Neural progenitor cell (in vitro differentiated cells): ENCODE data around the gene IL17B. TPM values are rescaled to one million over a fixed set of nuclear protein-coding genes. Genes with fewer than 3 reads are reported as not detected.

Experiments
- DNase-seq: peaks from one replicate; pipeline ENCODE4 v3.0.0-alpha.2; 2016; ENCODE audit warnings: low spot score
- H2AFZ ChIP-seq: fragments of 200-600 bp; sonication (generic); replicated peaks from 2 replicates; pipeline ENCODE4 v1.6.1; 2016; ENCODE audit warnings: antibody characterized with exemption
- H3F3A ChIP-seq: fragments of 200-600 bp; sonication (generic); 2 replicates; pipeline ENCODE4 v1.6.1; 2016; ENCODE audit warnings: antibody characterized with exemption, low read depth
- H3K27ac ChIP-seq: fragments of 200-600 bp; sonication (generic); 2 replicates; pipeline ENCODE4 v1.5.1; 2016; ENCODE audit warnings: mild to moderate bottlenecking
- H3K27me3 ChIP-seq: fragments of 200-600 bp; sonication (generic); 2 replicates; pipeline ENCODE4 v1.6.1; 2016; ENCODE audit warnings: mild to moderate bottlenecking, moderate library complexity
- H3K36me3 ChIP-seq: fragments of 200-600 bp; sonication (generic); 2 replicates; pipeline ENCODE4 v1.5.1; 2016
- H3K4me1 ChIP-seq: fragments of 200-600 bp; sonication (generic); 2 replicates; pipeline ENCODE4 v1.6.1; 2016; ENCODE audit warnings: mixed run types
- H3K4me2 ChIP-seq: fragments of 200-600 bp; sonication (generic); 2 replicates; pipeline ENCODE4 v1.6.1; 2016
- H3K4me3 ChIP-seq: fragments of 200-600 bp; sonication (generic); 2 replicates; pipeline ENCODE4 v1.5.1; 2016
- H3K79me2 ChIP-seq: fragments of 200-600 bp; sonication (generic); 2 replicates; pipeline ENCODE4 v1.6.1; 2016; ENCODE audit warnings: low read depth
- H3K9ac ChIP-seq: fragments of 200-600 bp; sonication (generic); 2 replicates; pipeline ENCODE4 v1.6.1; 2016
- H3K9me3 ChIP-seq: fragments of 200-600 bp; sonication (generic); 2 replicates; pipeline ENCODE4 v1.5.1; 2016; ENCODE audit warnings: low read depth
- H4K20me1 ChIP-seq: fragments of 200-600 bp; sonication (generic); 2 replicates; pipeline ENCODE4 v1.6.1; 2016; ENCODE audit warnings: low read depth
- H3K27ac Mint-ChIP-seq: 3 replicates; pipeline ENCODE4 v1.8.0; 2021; ENCODE audit warnings: mixed read lengths
- H3K27me3 Mint-ChIP-seq: 2 replicates; pipeline ENCODE4 v1.8.0; 2022; ENCODE audit warnings: low read depth, mild to moderate bottlenecking, inconsistent platforms, moderate library complexity, mixed read lengths; ENCODE audit not compliant: insufficient read depth
- H3K36me3 Mint-ChIP-seq: 3 replicates; pipeline ENCODE4 v1.8.0; 2021; ENCODE audit warnings: mixed read lengths
- H3K4me1 Mint-ChIP-seq: 3 replicates; pipeline ENCODE4 v1.8.0; 2021; ENCODE audit warnings: mixed read lengths
- H3K4me3 Mint-ChIP-seq: 3 replicates; pipeline ENCODE4 v1.8.0; 2021; ENCODE audit warnings: mild to moderate bottlenecking, moderate library complexity, mixed read lengths
- H3K9me3 Mint-ChIP-seq: 3 replicates; pipeline ENCODE4 v1.8.0; 2020; ENCODE audit warnings: mixed read lengths
- EZH2 ChIP-seq: fragments of 200-600 bp; sonication (generic); IDR thresholded peaks from 2 replicates; pipeline ENCODE4 v1.6.1; 2017; ENCODE audit warnings: antibody characterized with exemption, mild to moderate bottlenecking, moderate library complexity
- EZH2phosphoT487 ChIP-seq: fragments of 200-600 bp; sonication (generic); IDR thresholded peaks from 2 replicates; pipeline ENCODE4 v1.6.1; 2017; ENCODE audit warnings: antibody characterized with exemption
- total RNA-seq: library from RNA; depleted of rRNA; stranded (reverse); fragments of >200 nt; gene quantifications from 2 replicates; pipeline ENCODE4 v1.2.3, GENCODE V29; 2015; ENCODE audit warnings: low replicate concordance
- TF ChIP-seq, protein P1 (sequence below): fragments of 200-600 bp; sonication (generic); IDR thresholded peaks from 2 replicates; pipeline ENCODE4 v1.5.1; 2017; ENCODE audit warnings: antibody characterized with exemption, mild to moderate bottlenecking

IL17B gene
- total RNA-seq, 1 donor from 2014 or later: not detected

DNA sequence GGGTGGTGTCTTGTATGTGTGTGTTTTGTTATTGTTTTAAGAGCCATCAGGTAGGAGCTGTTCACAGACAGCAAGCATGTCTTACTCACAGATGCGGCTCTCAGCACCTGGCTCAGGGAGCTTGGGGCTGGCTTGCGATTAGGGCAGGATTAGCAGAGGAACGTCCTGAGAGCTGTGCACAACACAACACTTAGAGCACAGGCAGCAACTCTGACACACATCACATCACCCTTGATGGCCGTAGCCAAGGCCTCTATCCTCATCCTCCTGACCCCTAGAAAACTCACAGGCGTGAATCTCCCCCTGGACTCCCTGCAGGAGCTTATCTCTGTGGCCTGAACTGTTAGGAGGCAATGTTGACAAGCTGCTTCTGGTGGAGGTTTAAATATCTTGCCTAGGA is 7.1 kb upstream of the IL17B start:
- Histone ChIP-seq H3K9ac (no peak overlapping the region), H2AFZ (no peak overlapping the region), H3K4me2 (no peak overlapping the region), H3F3A (no peaks in the 10 kb centered on the region), H3K4me1 (no peaks in the 10 kb centered on the region), H3K9me3 (no peaks in the 10 kb centered on the region), H3K36me3 (no peaks in the 10 kb centered on the region), H3K27ac (no peak overlapping the region), H4K20me1 (no peaks in the 10 kb centered on the region), H3K79me2 (no peaks in the 10 kb centered on the region), H3K4me3 (no peak overlapping the region), H3K27me3 (no peaks in the 10 kb centered on the region)
- H3K36me3 Mint-ChIP-seq: no peaks in the 10 kb centered on the region
- peak overlapping the region; percentile 3 for H3K27ac Mint-ChIP-seq
- H3K27me3 Mint-ChIP-seq: peaks cover 4% of the 10 kb centered on the region
- H3K9me3 Mint-ChIP-seq: peaks cover 2% of the 10 kb centered on the region
- no peak overlapping the region for H3K4me3 Mint-ChIP-seq
- peaks cover 22% of the 10 kb centered on the region for H3K4me1 Mint-ChIP-seq
- TF ChIP-seq, protein P1, sequence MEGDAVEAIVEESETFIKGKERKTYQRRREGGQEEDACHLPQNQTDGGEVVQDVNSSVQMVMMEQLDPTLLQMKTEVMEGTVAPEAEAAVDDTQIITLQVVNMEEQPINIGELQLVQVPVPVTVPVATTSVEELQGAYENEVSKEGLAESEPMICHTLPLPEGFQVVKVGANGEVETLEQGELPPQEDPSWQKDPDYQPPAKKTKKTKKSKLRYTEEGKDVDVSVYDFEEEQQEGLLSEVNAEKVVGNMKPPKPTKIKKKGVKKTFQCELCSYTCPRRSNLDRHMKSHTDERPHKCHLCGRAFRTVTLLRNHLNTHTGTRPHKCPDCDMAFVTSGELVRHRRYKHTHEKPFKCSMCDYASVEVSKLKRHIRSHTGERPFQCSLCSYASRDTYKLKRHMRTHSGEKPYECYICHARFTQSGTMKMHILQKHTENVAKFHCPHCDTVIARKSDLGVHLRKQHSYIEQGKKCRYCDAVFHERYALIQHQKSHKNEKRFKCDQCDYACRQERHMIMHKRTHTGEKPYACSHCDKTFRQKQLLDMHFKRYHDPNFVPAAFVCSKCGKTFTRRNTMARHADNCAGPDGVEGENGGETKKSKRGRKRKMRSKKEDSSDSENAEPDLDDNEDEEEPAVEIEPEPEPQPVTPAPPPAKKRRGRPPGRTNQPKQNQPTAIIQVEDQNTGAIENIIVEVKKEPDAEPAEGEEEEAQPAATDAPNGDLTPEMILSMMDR: no peak
- TF ChIP-seq EZH2phosphoT487 (no peak), EZH2 (no peak)
- no peak for DNase-seq

DNA sequence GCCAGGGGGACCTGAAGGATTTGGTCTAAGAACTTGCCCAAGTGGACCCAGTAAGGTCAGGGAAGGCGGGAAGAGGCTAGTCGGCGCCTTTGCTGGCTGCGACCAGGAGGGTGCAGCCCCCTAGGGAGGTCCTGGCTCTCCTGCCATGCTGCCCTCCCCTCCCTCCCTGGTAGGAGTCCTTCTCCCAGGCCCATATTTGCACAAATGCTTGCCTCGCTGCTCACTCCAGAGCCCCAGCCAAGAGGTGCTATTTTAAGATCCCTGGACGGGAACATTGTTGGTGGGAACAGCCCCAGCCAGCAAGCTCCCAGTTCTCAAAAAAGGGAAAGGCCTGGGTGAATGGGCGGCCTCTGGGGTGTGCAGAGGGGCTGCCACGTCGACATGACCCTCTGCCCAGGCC is 4.3 kb upstream of the IL17B start:
- peaks cover 7% of the 10 kb centered on the region for H3K27me3 Mint-ChIP-seq
- no peaks in the 10 kb centered on the region for H3K36me3 ChIP-seq
- no peak overlapping the region for H3K4me2 ChIP-seq
- no peak overlapping the region for H3K4me3 ChIP-seq
- no peaks in the 10 kb centered on the region for H3K27me3 ChIP-seq
- H3K4me3 Mint-ChIP-seq: no peak overlapping the region
- peaks cover under 1% of the 10 kb centered on the region for H3K9me3 Mint-ChIP-seq
- H3K4me1 Mint-ChIP-seq: peaks cover 34% of the 10 kb centered on the region
- TF ChIP-seq EZH2phosphoT487: no peak
- no peak for TF ChIP-seq EZH2
- TF ChIP-seq, protein P1: no peak
- H3K79me2 ChIP-seq: no peaks in the 10 kb centered on the region
- no peak overlapping the region for H3K27ac Mint-ChIP-seq
- H3K27ac ChIP-seq: no peak overlapping the region
- DNase-seq: no peak
- no peaks in the 10 kb centered on the region for H4K20me1 ChIP-seq
- no peak overlapping the region for H2AFZ ChIP-seq
- H3F3A ChIP-seq: no peaks in the 10 kb centered on the region
- no peaks in the 10 kb centered on the region for H3K4me1 ChIP-seq
- no peak overlapping the region for H3K9ac ChIP-seq
- no peaks in the 10 kb centered on the region for H3K36me3 Mint-ChIP-seq
- no peaks in the 10 kb centered on the region for H3K9me3 ChIP-seq

DNA sequence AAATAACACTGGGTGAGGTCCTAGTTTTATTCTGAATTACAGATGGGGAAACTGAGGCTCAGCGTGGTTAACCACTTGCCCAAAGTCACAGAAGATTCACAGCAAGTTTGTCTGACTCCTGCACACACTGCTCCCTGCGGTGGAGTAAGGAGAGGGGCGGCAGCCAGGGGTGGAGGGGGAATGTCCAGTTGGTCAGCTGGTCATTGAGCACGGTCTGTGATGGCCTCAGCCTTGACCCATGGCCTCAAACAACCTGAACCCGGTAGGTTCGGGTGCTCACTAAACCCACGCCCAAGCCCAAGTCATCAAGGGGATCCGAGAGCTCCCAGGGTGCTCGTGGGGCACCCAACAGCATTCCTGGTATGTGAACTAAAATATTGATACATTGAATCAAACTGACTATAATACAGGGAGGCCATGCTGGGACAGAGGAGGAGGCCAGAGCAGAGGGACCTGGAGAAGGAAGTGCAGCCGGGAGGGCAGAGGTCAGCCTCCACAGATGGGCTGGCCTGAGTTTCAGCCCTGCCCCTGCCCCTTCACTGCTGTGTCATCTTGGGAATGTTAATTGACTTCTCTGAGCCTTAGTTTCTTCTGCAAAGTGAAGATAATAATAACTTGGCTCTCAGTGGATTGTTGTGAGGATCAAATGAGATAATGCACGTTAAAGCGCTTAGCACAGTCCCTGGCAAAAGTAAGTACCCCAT is 3.6 kb upstream of the IL17B start:
- peaks cover 38% of the 10 kb centered on the region for H3K4me1 Mint-ChIP-seq
- Histone ChIP-seq H4K20me1 (no peaks in the 10 kb centered on the region), H3K79me2 (no peaks in the 10 kb centered on the region), H3K4me3 (no peak overlapping the region), H3K9ac (no peak overlapping the region), H3K27ac (no peak overlapping the region), H2AFZ (no peak overlapping the region), H3K4me2 (no peak overlapping the region), H3K27me3 (no peaks in the 10 kb centered on the region), H3F3A (no peaks in the 10 kb centered on the region), H3K4me1 (no peaks in the 10 kb centered on the region), H3K9me3 (no peaks in the 10 kb centered on the region), H3K36me3 (no peaks in the 10 kb centered on the region)
- no peak for TF ChIP-seq EZH2phosphoT487
- TF ChIP-seq, protein P1: no peak
- TF ChIP-seq EZH2: no peak
- H3K27me3 Mint-ChIP-seq: peaks cover 10% of the 10 kb centered on the region
- no peak overlapping the region for H3K27ac Mint-ChIP-seq
- no peaks in the 10 kb centered on the region for H3K9me3 Mint-ChIP-seq
- no peaks in the 10 kb centered on the region for H3K36me3 Mint-ChIP-seq
- H3K4me3 Mint-ChIP-seq: no peak overlapping the region
- no peak for DNase-seq
